Body of pancreas (tissue), 4 donors: ENCODE results near the gene STRADA. TPM values are rescaled to one million over a fixed set of nuclear protein-coding genes. Genes with fewer than 3 reads are reported as not detected.

Source experiments
- ATAC-seq: fragments of 150-250 bp; one replicate; pipeline ENCODE4 v1.9.1; 2016
- DNase-seq, 4 donors: peaks; one replicate each; pipeline ENCODE4 v3.0.0-alpha.2; 2019
- H3K27ac ChIP-seq, 4 donors: fragments of 200-600 bp; sonication (generic); 1 replicate in 3 of 4; 2 replicates in 1 of 4; pipeline versions ENCODE4 v1.5.1 to v1.6.1; 2016 to 2019; ENCODE audit warnings: mild to moderate bottlenecking in 1 of 4, mixed read lengths in 1 of 4, moderate library complexity in 1 of 4
- H3K27me3 ChIP-seq, 2 donors: fragments of 200-600 bp; sonication (generic); one replicate each; pipeline ENCODE4 v1.6.0; 2016; ENCODE audit warnings: mild to moderate bottlenecking in 1 of 2
- H3K36me3 ChIP-seq, 2 donors: fragments of 200-600 bp; sonication (generic); replicated peaks in 1 of 2; 2 replicates each; pipeline ENCODE4 v1.5.1; 2016; ENCODE audit warnings: low read depth in 2 of 2; ENCODE audit not compliant: insufficient read depth in 1 of 2
- H3K4me1 ChIP-seq: fragments of 200-600 bp; sonication (generic); one replicate; pipeline ENCODE4 v1.6.0; 2016
- H3K4me3 ChIP-seq, 2 donors: fragments of 200-600 bp; sonication (generic); 1 replicate in 1 of 2; 2 replicates in 1 of 2; pipeline ENCODE4 v1.5.1; 2016 to 2019
- H3K9me3 ChIP-seq, 3 donors: fragments of 200-600 bp; sonication (generic); 1 replicate in 2 of 3; 2 replicates in 1 of 3; pipeline ENCODE4 v1.5.1; 2016
- POLR2A ChIP-seq, 3 donors: fragments of 450-650 bp; IDR thresholded peaks; one replicate each; pipeline ENCODE4 v1.6.1; 2016; ENCODE audit warnings: antibody characterized with exemption in 3 of 3, mild to moderate bottlenecking in 2 of 3
- WGBS, 2 donors: methylation state at CpG; one replicate each; pipeline ENCODE4 v1.1.5; 2017; 5-methylcytosine and 5-hydroxymethylcytosine counted together
- intact Hi-C: fragments of 100-400 bp; cut with DNase I; formaldehyde crosslinking; loops from one replicate; pipeline ENCODE4 v1.15.1; 2023
- total RNA-seq, 2 donors: library from RNA; depleted of rRNA; stranded (reverse); fragments of >200 nt; gene quantifications; one replicate each; pipeline ENCODE4 v1.1.0, GENCODE V29; 2016
- TF ChIP-seq, protein P1 (sequence below), 7 experiments: fragments of 450-650 bp in 4 of 7; fragments of 200-600 bp in 3 of 7; sonication (generic) in 3 of 7; IDR thresholded peaks; one replicate each; pipeline ENCODE4 v1.5.1; 2016 to 2019; ENCODE audit warnings: antibody characterized with exemption in 7 of 7

Gene STRADA
- total RNA-seq, 2 donors from 2014 or later, result 25.4 to 26.7 TPM

DNA sequence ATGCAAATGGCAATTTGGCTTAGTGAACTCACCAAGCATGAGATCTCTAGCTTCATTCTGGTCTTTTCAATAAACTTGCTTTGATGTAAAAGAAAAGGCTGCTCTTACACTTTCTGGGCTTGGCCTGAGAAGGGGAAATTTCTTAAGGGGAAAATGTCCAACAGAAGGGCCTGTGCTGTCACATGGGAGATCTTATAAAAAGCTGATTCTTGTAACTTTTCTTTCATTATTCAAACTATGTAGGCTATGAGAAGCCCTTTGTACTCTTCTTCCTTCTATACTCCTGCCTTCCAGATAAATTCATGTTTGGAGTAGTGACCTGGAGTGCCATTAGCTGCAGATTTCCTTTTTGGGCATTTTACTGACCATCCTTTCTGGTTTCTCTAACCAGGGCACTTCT is 58.6 kb downstream of the STRADA start:
- Histone ChIP-seq H3K27ac (no peak overlapping the region), H3K27me3 (no peaks in the 10 kb centered on the region), H3K36me3 (peaks cover 0 to 10% of the 10 kb centered on the region in 2 donors), H3K9me3 (no peaks in the 10 kb centered on the region), H3K4me3 (no peak overlapping the region), H3K4me1 (no peaks in the 10 kb centered on the region)
- TF ChIP-seq, protein P1, sequence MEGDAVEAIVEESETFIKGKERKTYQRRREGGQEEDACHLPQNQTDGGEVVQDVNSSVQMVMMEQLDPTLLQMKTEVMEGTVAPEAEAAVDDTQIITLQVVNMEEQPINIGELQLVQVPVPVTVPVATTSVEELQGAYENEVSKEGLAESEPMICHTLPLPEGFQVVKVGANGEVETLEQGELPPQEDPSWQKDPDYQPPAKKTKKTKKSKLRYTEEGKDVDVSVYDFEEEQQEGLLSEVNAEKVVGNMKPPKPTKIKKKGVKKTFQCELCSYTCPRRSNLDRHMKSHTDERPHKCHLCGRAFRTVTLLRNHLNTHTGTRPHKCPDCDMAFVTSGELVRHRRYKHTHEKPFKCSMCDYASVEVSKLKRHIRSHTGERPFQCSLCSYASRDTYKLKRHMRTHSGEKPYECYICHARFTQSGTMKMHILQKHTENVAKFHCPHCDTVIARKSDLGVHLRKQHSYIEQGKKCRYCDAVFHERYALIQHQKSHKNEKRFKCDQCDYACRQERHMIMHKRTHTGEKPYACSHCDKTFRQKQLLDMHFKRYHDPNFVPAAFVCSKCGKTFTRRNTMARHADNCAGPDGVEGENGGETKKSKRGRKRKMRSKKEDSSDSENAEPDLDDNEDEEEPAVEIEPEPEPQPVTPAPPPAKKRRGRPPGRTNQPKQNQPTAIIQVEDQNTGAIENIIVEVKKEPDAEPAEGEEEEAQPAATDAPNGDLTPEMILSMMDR (IDR thresholded peaks at IDR 0.05), result no peak
- TF ChIP-seq POLR2A (IDR thresholded peaks at IDR 0.05), result no peak
- intact Hi-C loops, result no loop called here
- ATAC-seq (no peak), DNase-seq (no peak)

DNA sequence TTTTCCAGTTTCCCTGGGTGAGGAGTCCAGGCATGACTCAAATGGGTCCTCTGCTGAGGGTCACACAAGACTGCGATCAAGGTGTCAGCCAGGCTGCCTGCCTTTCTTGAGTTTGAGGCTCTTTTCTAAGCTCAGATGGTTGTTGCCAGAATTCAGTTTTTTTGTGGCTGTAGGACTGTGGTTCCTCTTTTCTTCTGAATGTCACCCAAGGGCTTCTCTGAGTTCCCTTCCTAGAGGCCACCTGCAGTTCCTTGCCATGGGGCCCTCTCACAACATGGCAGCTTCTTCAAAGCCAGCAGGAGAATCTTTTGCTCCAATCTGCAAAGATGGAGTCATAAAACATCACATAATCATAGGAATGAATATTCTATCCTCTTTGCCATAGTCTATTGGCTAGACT is 59.2 kb downstream of the STRADA start:
- no peak overlapping the region for H3K4me3 ChIP-seq
- TF ChIP-seq, protein P1 (IDR thresholded peaks at IDR 0.05), result no peak
- no peak for TF ChIP-seq POLR2A (IDR thresholded peaks at IDR 0.05)
- no peak overlapping the region for H3K27ac ChIP-seq
- intact Hi-C loops, result no loop called here
- no peaks in the 10 kb centered on the region for H3K27me3 ChIP-seq
- no peak for ATAC-seq
- peaks cover 0 to 10% of the 10 kb centered on the region in 2 donors for H3K36me3 ChIP-seq
- WGBS, 2 donors, result 88 to 100% methylated on average over 1 of the region's 1 CpG
- no peaks in the 10 kb centered on the region for H3K4me1 ChIP-seq
- H3K9me3 ChIP-seq, result no peaks in the 10 kb centered on the region
- DNase-seq, result no peak

DNA sequence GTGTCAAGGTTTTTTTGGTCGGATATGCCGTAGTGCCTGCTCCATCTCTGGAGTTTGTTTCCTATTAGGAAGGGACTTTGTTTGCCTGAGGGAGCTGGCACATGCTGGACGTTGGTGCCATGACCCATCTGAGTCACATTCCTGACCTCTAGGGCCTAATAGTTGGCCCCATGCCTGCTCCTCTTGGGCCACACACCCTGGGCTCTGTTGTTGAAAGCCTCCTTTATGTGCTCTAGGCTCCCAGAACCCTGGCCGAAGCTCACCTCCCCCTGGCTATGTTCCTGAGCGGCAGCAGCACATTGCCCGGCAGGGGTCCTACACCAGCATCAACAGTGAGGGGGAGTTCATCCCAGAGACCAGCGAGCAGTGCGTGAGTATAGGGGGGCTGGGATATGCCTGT is 60.1 kb downstream of the STRADA start:
- WGBS, 2 donors, result 72 to 76% methylated on average over 6 to 8 of the region's 8 CpGs
- intact Hi-C loops, result no loop called here
- no peak for DNase-seq

DNA sequence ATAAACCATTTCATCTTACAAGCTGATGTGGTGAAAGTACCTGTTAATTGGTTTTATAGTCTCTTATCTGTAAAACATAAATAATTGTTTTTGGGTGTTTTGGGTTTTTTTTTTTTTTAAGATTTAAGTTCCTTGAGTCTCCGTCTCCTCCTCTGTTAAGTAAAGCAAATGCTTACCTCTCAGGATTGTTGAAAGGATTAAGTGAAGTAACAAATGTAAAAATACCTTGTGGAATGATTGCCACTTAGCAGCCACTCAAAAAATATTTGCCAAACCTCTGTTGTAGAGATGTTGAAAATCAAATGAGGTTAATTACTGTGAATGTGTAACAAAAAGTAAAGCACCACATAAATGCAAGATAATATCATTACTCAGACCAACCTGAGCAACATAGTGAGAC is 60.9 kb downstream of the STRADA start:
- Histone ChIP-seq H3K4me3 (no peak overlapping the region), H3K4me1 (peaks cover 12% of the 10 kb centered on the region), H3K27ac (no peak overlapping the region), H3K27me3 (no peaks in the 10 kb centered on the region), H3K36me3 (peaks cover 0 to 10% of the 10 kb centered on the region in 2 donors), H3K9me3 (no peaks in the 10 kb centered on the region)
- no peak for TF ChIP-seq POLR2A (IDR thresholded peaks at IDR 0.05)
- TF ChIP-seq, protein P1 (IDR thresholded peaks at IDR 0.05), result no peak
- intact Hi-C loops, result no loop called here
- ATAC-seq (no peak), DNase-seq (no peak)
- 95 to 97% methylated on average over 1 of the region's 1 CpG for WGBS, 2 donors

More for the DNA sequence above, 60.1 kb downstream of the STRADA start:
- no peak overlapping the region for H3K4me3 ChIP-seq
- no peak overlapping the region for H3K27ac ChIP-seq
- peaks cover 4% of the 10 kb centered on the region for H3K4me1 ChIP-seq
- TF ChIP-seq POLR2A (IDR thresholded peaks at IDR 0.05), result no peak
- ATAC-seq, result no peak
- H3K9me3 ChIP-seq, result no peaks in the 10 kb centered on the region
- peaks cover 0 to 10% of the 10 kb centered on the region in 2 donors for H3K36me3 ChIP-seq
- no peaks in the 10 kb centered on the region for H3K27me3 ChIP-seq

DNA sequence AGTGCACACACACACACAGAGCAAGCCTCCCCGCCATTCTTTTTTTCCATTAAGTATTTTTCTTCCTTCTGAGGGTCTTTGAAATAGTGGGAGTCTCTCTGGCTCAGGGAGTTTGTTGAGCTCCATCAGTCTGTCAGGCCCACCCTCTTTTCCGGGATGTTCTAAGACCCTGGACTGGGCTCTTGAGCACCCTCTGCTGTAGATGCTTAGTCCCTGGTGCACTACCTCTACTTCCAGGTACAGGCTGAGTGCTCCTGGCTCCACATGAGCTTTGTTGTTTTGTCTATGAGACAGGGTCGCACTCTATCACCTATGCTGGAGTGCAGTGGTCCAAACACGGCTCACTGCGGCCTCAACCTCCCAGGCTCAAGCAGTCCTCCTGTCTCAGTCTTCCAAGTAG is 62.4 kb downstream of the STRADA start:
- ATAC-seq (no peak), DNase-seq (no peak)
- H3K27ac ChIP-seq, result no peak overlapping the region
- H3K4me1 ChIP-seq, result peaks cover 27% of the 10 kb centered on the region
- peaks cover 0 to 10% of the 10 kb centered on the region in 2 donors for H3K36me3 ChIP-seq
- WGBS, 2 donors, result 90 to 95% methylated on average over 5 of the region's 5 CpGs
- H3K9me3 ChIP-seq, result no peaks in the 10 kb centered on the region
- no peak for TF ChIP-seq POLR2A (IDR thresholded peaks at IDR 0.05)
- TF ChIP-seq, protein P1 (IDR thresholded peaks at IDR 0.05), result no peak
- H3K27me3 ChIP-seq, result no peaks in the 10 kb centered on the region
- intact Hi-C loops, result no loop called here
- H3K4me3 ChIP-seq, result no peak overlapping the region
